Vagina (tissue), 2 donors: Measurements from ENCODE around the gene PDE7B.

ENCODE experiments used
- CTCF ChIP-seq, 3 experiments: fragments of 450-650 bp in 2 of 3; fragments of 200-600 bp in 1 of 3; sonication (generic) in 1 of 3; IDR thresholded peaks; one replicate each; pipeline ENCODE4 v1.5.1; 2017 to 2019; ENCODE audit warnings: antibody characterized with exemption in 3 of 3, mild to moderate bottlenecking in 2 of 3, moderate library complexity in 2 of 3
- POLR2A ChIP-seq, 2 donors: fragments of 450-650 bp; IDR thresholded peaks; one replicate each; pipeline ENCODE4 v1.6.1; 2017; ENCODE audit warnings: antibody characterized with exemption in 2 of 2, mild to moderate bottlenecking in 2 of 2, moderate library complexity in 2 of 2

GRCh38 chr6:135906972-135907465 lies 55.5 kb downstream of the PDE7B start:
- TF ChIP-seq CTCF (IDR thresholded peaks at IDR 0.05): no peak
- no peak for TF ChIP-seq POLR2A (IDR thresholded peaks at IDR 0.05)
